Endothelial cell of umbilical vein (primary cell): ENCODE data around the gene RAB1A. TPM values are rescaled to one million over a fixed set of nuclear protein-coding genes. Genes with fewer than 3 reads are reported as not detected.

Source experiments
- BruUV-seq: library from RNA; stranded (reverse); fragments of 400-500 nt; replicated peaks from 2 replicates; lab custom pipeline; 2021; lab: Mats Ljungman, UMichigan
- CTCF ChIA-PET: fragments of 300-600, 350-600 bp; sonication (Branson Sonifier 250); formaldehyde crosslinking; loops from one replicate; lab custom pipeline; 2021; ENCODE audit warnings: antibody characterized with exemption, inconsistent platforms; lab: Charles Lee
- POLR2A ChIA-PET: fragments of 300-600, 350-600 bp; sonication (Branson Sonifier 250); formaldehyde crosslinking; loops from one replicate; lab custom pipeline; 2021; ENCODE audit warnings: antibody characterized with exemption, inconsistent platforms; lab: Charles Lee
- DNase-seq: peaks from one replicate; pipeline ENCODE4 v3.0.0-alpha.2; 2011; ENCODE audit warnings: low read depth, low spot score
- FAIRE-seq: peaks from 2 replicates; lab custom pipeline; 2011; peaks lifted over from hg19 to GRCh38; lab: Jason Lieb, UNC
- H2AFZ ChIP-seq: 2 replicates; pipeline ENCODE4 v1.6.0; 2012; ENCODE audit warnings: low read depth, low read length, control low read depth, inconsistent platforms
- H3K27ac ChIP-seq: 2 replicates; pipeline ENCODE4 v1.5.1; 2011; ENCODE audit warnings: low read depth, mild to moderate bottlenecking, control low read depth, low read length, moderate library complexity; ENCODE audit not compliant: insufficient read depth
- H3K27me3 ChIP-seq, 2 experiments: 2 replicates each; pipeline versions ENCODE4 v1.6.0 to v1.6.1; 2011; ENCODE audit warnings: low read length in 2 of 2, mixed read lengths in 1 of 2; ENCODE audit not compliant: control insufficient read depth in 2 of 2, insufficient read depth in 2 of 2
- H3K36me3 ChIP-seq, 2 experiments: 2 replicates in 1 of 2; 3 replicates in 1 of 2; pipeline ENCODE4 v1.5.1; 2011; ENCODE audit warnings: low read length in 2 of 2, mild to moderate bottlenecking in 1 of 2, moderate library complexity in 1 of 2; ENCODE audit not compliant: control insufficient read depth in 2 of 2, insufficient read depth in 2 of 2; ENCODE audit errors: extremely low read depth in 1 of 2
- H3K4me1 ChIP-seq: 3 replicates; pipeline ENCODE4 v1.5.1; 2011; ENCODE audit warnings: mild to moderate bottlenecking, low read length; ENCODE audit not compliant: control insufficient read depth, insufficient read depth; ENCODE audit errors: extremely low read depth
- H3K4me2 ChIP-seq: 2 replicates; pipeline ENCODE4 v1.6.1; 2011; ENCODE audit warnings: low read length, control low read depth, mixed read lengths; ENCODE audit not compliant: insufficient read depth
- H3K4me3 ChIP-seq, 3 experiments: fragments of 200-600 bp in 1 of 3; sonication (generic), shearing (Covaris generic) in 1 of 3; replicated peaks in 1 of 3; 2 replicates each; pipeline ENCODE4 v1.5.1; 2011 to 2016; ENCODE audit warnings: control low read depth in 3 of 3, low read length in 3 of 3, mild to moderate bottlenecking in 2 of 3, inconsistent platforms in 1 of 3, low read depth in 1 of 3, moderate library complexity in 1 of 3; ENCODE audit not compliant: insufficient read depth in 1 of 3
- H3K79me2 ChIP-seq: 2 replicates; pipeline ENCODE4 v1.6.0; 2012; ENCODE audit warnings: low read length, inconsistent platforms; ENCODE audit not compliant: control insufficient read depth, insufficient read depth
- H3K9ac ChIP-seq: replicated peaks from 2 replicates; pipeline ENCODE3; 2011; ENCODE audit warnings: low read length, control low read depth; ENCODE audit not compliant: insufficient read depth; ENCODE audit errors: extremely low read depth
- H3K9me1 ChIP-seq: replicated peaks from 3 replicates; pipeline ENCODE4 v1.6.0; 2011; ENCODE audit warnings: mild to moderate bottlenecking, low read length; ENCODE audit not compliant: control insufficient read depth, insufficient read depth; ENCODE audit errors: extremely low read depth
- H3K9me3 ChIP-seq: replicated peaks from 2 replicates; pipeline ENCODE4 v1.5.1; 2012; ENCODE audit warnings: low read length, inconsistent platforms; ENCODE audit not compliant: control insufficient read depth, insufficient read depth
- H4K20me1 ChIP-seq: replicated peaks from 2 replicates; pipeline ENCODE3; 2011; ENCODE audit warnings: mild to moderate bottlenecking, low read length; ENCODE audit not compliant: control insufficient read depth, insufficient read depth; ENCODE audit errors: extremely low read depth
- CTCF ChIP-seq, 2 donors: IDR thresholded peaks; 1 replicate in 1 of 2; 2 replicates in 1 of 2; pipeline ENCODE4 v1.5.1; 2011; ENCODE audit warnings: low read length in 2 of 2, mild to moderate bottlenecking in 2 of 2, moderate library complexity in 2 of 2, control low read depth in 1 of 2, inconsistent platforms in 1 of 2, low read depth in 1 of 2; ENCODE audit not compliant: insufficient read depth in 1 of 2; ENCODE audit errors: extremely low read depth in 1 of 2
- EZH2 ChIP-seq: IDR thresholded peaks from 2 replicates; pipeline ENCODE4 v1.6.1; 2012; ENCODE audit warnings: borderline replicate concordance, low read depth, mild to moderate bottlenecking, moderate library complexity, low read length, inconsistent platforms; ENCODE audit not compliant: severe bottlenecking
- FOS ChIP-seq: IDR thresholded peaks from 2 replicates; pipeline ENCODE4 v1.6.1; 2011; ENCODE audit warnings: mild to moderate bottlenecking, low read length, moderate library complexity, borderline replicate concordance; ENCODE audit not compliant: insufficient read depth
- GATA2 ChIP-seq: IDR thresholded peaks from 2 replicates; pipeline ENCODE4 v1.7.0; 2011; ENCODE audit warnings: low read depth, mild to moderate bottlenecking, moderate library complexity, mixed read lengths, low read length; ENCODE audit not compliant: insufficient read length, insufficient read depth
- JUN ChIP-seq: IDR thresholded peaks from 2 replicates; pipeline ENCODE4 v1.6.1; 2011; ENCODE audit warnings: borderline replicate concordance, low read depth; ENCODE audit not compliant: insufficient read length, insufficient read depth
- MAX ChIP-seq: IDR thresholded peaks from 2 replicates; pipeline ENCODE4 v1.6.1; 2011; ENCODE audit not compliant: insufficient read depth, insufficient read length
- MYC ChIP-seq: IDR thresholded peaks from one replicate; pipeline ENCODE4 v1.6.1; 2011; ENCODE audit warnings: mild to moderate bottlenecking, low read depth, low read length
- POLR2A ChIP-seq: IDR thresholded peaks from 2 replicates; pipeline ENCODE4 v1.6.1; 2012; ENCODE audit warnings: low read depth, mild to moderate bottlenecking, control low read depth, low read length
- POLR2AphosphoS5 ChIP-seq: IDR thresholded peaks from 2 replicates; pipeline ENCODE4 v1.6.1; 2012; ENCODE audit warnings: low read depth, mild to moderate bottlenecking, control low read depth, low read length, moderate library complexity; ENCODE audit not compliant: insufficient read depth
- dilution Hi-C: fragments of 300-500 bp; cut with MboI; formaldehyde crosslinking; loops from one replicate; pipeline ENCODE4 v1.15.0; 2019; ENCODE audit warnings: low sequenced_read_pairs; ENCODE audit not compliant: extremely low pct_ligation_motif_present
- intact Hi-C: fragments of 100-400 bp; cut with micrococcal nuclease; formaldehyde crosslinking; loops from one replicate; pipeline ENCODE4 v1.10.0; 2022
- polyA plus RNA-seq, 4 experiments: library from polyadenylated mRNA; depleted of rRNA in 3 of 4; stranded (reverse) in 3 of 4; unstranded in 1 of 4; fragments of >200 nt; gene quantifications; 2 replicates each; pipeline versions ENCODE4 v1.2.1 to v1.2.3, GENCODE V29; 2011 to 2012; ENCODE audit warnings: missing spikeins in 1 of 4
- small RNA-seq: library from RNA; depleted of rRNA; stranded (forward); fragments of <200 nt; gene quantifications from one replicate; pipeline ENCODE3, GENCODE V24; 2012; ENCODE audit warnings: low replicate concordance, low read depth; ENCODE audit not compliant: insufficient read depth, insufficient read length
- total RNA-seq: library from RNA; stranded (reverse); gene quantifications from 2 replicates; pipeline ENCODE4 v1.2.3, GENCODE V29; 2021

RAB1A gene
- total and polyA plus RNA-seq, 2 donors (not counting 3 experiments of a cell fraction or from before 2014, with no cell fraction given), result 121 to 176 TPM

DNA sequence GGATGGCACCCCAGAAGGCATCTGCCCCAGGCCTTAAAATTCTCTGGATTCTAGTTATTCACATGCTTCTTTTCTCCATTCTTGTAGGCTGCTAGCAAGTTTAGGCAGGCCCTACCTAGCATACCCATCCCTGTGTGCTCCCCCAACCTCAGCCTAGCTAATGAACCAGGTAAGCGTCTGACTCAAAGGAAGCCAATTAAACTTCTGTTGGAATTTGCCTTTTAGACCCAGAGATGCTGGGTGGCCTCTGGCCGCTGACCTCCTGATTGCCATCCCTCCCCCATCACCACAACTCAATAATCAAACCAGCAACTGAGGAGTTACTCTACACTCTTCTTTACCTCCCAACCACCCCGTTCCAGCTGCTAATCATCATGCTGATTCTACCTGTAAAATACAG lies 92.7 kb downstream of the RAB1A start:
- Histone ChIP-seq H3K4me1 (peaks cover 7% of the 10 kb centered on the region), H3K27me3 (no peaks in the 10 kb centered on the region), H2AFZ (no peak overlapping the region), H3K4me2 (no peak overlapping the region), H4K20me1 (no peaks in the 10 kb centered on the region), H3K9me3 (no peaks in the 10 kb centered on the region), H3K4me3 (no peak overlapping the region), H3K79me2 (no peaks in the 10 kb centered on the region), H3K27ac (no peak overlapping the region), H3K9me1 (no peaks in the 10 kb centered on the region), H3K36me3 (no peaks in the 10 kb centered on the region), H3K9ac (no peak overlapping the region)
- ChIA-PET POLR2A (no interaction called here), CTCF (interaction anchor here (4.0 kb wide), 1 partner anchor 119 kb away, joined by 55 read pairs; no protein-coding TSS in a partner anchor)
- intact Hi-C loops (no loop called here), dilution Hi-C loops (no loop called here)
- FAIRE-seq (no peak), DNase-seq (no peak)
- TF ChIP-seq POLR2A (no peak), MYC (no peak), FOS (no peak), EZH2 (no peak), POLR2AphosphoS5 (no peak), JUN (no peak), CTCF (IDR thresholded peaks at IDR 0.05; ENCODE audit: extremely low read depth in 1 of 2, insufficient read depth in 1 of 2, low read depth in 1 of 2, low read length in 2 of 2) (no peak), MAX (no peak), GATA2 (no peak)
- BruUV-seq, result no TSS peak

Small RNAs within 50 kb of the gene (small RNA-seq; reads per million reads assigned to genes)
- not detected for gene RF00090

Other genes starting within 250 kb of the RAB1A start
- gene SLC1A4, start 140.7 kb downstream of the RAB1A start, total RNA-seq, result 13.5 and 13.9 TPM in 2 replicates
- 9.9 and 11.4 TPM in 2 replicates for gene SLC1A4, start 140.7 kb downstream of the RAB1A start, polyA plus RNA-seq
- 20.0 and 21.4 TPM in 2 replicates for gene CEP68, start 73.7 kb downstream of the RAB1A start, total RNA-seq
- 22.0 and 26.2 TPM in 2 replicates for gene CEP68, start 73.7 kb downstream of the RAB1A start, polyA plus RNA-seq
- gene ACTR2, start 97.7 kb upstream of the RAB1A start, total RNA-seq, result 287 and 301 TPM in 2 replicates
- 32.5 and 48.7 TPM in 2 replicates for gene ACTR2, start 97.7 kb upstream of the RAB1A start, polyA plus RNA-seq